ACHN (cell line): ENCODE results near the gene PET100.

Experiments
- DNase-seq: peaks from one replicate; pipeline ENCODE4 v3.0.0-alpha.2; 2015
- in situ Hi-C: cut with HindIII; loops from 2 replicates; pipeline ENCODE4 v1.10.0; 2017; ENCODE audit warnings: low sequenced_read_pairs, low pct_ligation_motif_present, low pct_unique_long_range_greater_than_20kb

The PET100 gene, protein sequence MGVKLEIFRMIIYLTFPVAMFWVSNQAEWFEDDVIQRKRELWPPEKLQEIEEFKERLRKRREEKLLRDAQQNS

DNA sequence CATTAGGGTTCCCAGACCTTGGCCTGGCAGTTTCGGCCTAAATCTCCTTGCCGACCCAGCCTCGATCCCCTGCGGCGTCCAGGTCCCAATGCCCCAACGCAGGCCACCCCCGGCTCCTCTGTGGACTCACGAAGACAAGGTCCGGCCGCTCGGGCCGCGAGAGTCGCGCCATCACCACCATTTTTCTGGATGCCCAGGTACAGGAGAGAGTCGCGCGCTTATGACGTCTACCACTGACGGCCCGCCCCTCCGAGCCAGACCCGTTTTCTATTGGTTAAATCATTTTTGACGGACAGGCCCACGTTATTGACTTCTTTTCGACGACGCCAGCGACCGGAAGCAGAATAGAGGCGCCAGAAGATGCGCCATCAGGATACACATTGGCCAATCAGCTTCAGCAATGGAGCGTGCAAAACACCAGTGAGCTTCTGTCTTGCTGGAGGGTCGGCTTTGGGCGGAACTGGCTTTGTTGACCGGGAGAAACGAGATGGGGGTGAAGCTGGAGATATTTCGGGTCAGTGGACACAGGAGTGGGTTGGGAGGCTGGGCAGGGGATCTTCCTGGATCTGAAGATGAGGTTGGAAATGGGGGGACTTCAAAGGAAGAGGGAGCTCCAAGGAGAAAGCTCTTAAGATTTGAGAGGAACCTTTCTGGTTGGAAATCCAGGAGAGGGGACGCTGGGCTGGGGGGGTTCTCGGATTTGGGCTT is at the start of gene PET100, which contains the start of gene XAB2:
PET100 (plus strand) TSS at position 447 of the 708 bp plus-strand sequence; CDS start at position 488, 41 bp downstream.
XAB2 (minus strand) TSS at position 199 of the 708 bp plus-strand sequence; CDS start at position 181, 18 bp downstream.
- peak; percentile 97 for DNase-seq
- in situ Hi-C loops = no loop called here

DNA sequence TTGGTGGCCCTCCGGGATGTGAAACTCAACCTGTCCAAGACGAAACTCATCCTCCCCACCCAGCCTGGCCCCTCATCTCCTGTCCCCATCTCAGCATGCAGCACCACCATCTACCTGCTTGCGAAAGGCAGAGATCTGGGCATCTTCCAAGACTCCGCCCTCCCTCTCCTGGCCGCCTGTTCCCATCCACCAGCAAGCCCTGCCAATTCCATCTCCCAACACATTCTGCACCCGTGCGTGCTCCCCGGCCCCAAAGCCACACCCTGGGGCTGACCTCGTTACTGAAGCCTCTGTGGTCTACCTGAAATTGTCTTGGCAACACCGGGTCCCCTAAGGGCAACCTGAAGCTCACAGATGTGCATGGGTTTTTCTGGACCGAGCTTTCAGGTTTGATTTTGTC is 47.1 kb upstream of the PET100 start:
- no peak for DNase-seq
- in situ Hi-C loops = no loop called here

DNA sequence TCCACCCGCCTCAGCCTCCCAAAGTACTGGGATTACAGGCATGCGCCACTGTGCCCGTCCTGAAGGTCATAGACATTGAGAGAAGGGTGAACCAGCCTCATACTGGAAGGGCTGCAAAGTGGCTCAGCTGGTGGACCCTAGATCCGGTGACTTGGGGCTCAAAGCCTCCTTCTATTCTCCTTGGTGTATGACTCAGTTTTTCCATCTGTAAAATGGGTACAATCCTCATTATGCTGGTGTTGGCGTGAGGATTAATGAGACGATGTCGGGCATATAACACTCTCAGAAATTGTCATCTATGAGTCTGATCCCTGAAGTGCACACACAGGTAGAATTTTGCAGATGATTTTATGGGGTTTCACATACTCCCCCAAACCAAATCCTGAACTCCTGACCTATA is 39.8 kb upstream of the PET100 start:
- in situ Hi-C loops = no loop called here

DNA sequence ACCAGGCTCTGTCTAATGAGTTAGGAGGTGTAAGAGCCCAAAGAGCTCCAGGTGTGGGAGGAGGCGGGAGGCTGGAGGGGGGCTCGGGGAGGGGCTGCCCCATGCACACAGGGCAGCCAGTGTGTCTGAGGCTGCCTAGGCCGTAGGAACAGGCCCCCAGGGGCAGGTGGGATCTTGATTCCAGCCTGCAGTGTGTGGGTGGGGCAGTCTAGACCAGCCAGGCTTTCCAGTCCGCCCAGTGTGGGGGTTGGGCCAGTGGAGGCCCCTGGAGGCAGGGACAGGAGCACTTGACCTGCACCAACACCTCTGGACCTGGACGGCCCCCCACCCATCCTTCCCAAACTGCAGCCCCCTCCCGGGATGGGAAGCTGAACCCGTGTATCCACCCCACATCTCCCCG is 39.3 kb upstream of the PET100 start:
- in situ Hi-C loops = no loop called here
- DNase-seq = no peak

More for the DNA sequence above, 39.8 kb upstream of the PET100 start:
- DNase-seq = no peak

DNA sequence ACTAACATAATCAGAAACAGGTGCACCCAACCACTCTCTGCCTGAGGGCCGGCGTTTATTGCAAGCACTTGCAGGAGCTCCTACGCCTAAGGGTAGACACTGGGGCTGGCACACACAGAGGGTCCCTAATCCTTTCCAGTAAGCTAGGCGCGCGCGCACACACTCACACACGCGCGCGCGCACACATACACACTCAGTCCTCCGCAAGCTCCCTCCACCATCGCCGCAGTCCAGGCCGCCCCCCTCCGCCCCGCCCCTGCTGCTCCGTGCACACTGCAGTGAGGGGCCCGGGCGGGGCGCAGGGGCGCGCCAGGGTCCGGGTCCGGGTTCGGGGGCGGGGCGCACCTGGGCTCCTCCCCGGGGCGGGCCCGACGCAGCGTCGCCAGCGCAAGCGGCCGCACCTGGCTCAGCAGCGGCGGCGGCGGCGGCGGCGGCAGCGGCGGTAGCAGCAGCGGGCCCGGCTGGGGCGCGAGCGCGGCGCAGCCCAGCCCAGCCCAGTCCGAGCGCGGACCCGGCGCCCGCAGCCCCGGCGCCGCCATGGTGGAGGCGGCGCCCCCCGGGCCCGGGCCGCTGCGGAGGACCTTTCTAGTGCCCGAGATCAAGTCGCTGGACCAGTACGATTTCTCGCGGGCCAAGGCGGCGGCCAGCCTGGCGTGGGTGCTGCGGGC is 34.0 kb upstream of the PET100 start, which contains the start of gene CAMSAP3:
CAMSAP3 (plus strand) TSS at position 398 of the 668 bp plus-strand sequence; CDS start at position 538, 140 bp downstream.
- DNase-seq = peak; percentile 27
- in situ Hi-C loops = no loop called here

DNA sequence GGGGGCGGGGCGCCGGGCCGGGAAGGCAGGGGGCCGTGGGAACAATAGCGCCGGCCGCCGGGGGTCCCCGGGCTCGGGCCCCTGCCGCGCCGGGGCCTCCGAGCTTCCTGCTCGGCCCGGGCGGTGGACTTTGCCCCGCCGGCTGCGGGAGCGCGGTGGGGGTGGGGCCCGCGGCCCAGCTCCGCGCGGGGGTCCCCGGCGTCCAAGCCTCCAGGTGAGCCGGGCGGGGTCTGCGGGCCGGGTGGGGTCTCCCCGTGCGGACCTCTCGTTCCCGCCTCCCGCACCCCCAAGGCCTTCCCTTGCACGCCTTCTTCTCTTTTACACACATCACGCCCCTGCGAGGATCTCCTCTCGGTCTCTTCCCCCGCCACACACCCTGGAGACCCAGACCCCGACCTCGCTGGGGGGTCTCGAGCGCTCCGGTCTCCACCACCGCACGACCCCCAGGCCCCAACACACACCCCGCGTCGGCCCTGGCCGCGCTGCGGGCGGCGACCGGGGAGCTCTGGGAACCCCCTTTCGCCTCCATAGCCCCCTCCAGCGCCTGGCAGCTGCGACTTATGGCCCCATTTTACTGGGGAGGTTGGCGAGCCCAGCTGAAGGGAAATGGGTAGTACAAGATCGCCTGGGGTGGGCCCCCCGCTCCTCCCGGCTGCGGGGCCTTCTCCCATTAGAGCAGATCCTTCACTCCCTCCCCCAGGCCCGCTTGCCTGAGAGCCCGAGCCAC is 33.2 kb upstream of the PET100 start:
- no peak for DNase-seq
- in situ Hi-C loops = no loop called here

DNA sequence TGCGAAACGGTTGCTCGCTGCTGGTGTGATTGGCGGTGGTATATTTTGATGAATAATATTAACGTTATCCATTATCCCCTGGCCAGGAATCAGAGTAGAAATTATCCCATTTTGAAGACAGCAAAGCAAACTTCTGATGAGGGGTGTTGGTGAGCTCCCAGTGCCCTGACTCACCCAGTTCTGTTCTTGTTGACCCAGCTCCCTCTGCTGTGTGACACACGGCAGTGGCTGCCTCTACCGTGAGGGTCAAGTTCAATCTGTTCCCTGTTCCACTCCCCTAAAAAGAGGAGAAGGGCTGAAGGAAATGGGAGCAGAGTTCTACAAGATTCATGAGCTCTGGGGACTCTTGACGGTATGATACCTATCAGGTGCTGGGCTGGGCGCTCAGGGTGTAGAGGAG is 31.9 kb upstream of the PET100 start:
- in situ Hi-C loops = no loop called here
- DNase-seq = no peak

DNA sequence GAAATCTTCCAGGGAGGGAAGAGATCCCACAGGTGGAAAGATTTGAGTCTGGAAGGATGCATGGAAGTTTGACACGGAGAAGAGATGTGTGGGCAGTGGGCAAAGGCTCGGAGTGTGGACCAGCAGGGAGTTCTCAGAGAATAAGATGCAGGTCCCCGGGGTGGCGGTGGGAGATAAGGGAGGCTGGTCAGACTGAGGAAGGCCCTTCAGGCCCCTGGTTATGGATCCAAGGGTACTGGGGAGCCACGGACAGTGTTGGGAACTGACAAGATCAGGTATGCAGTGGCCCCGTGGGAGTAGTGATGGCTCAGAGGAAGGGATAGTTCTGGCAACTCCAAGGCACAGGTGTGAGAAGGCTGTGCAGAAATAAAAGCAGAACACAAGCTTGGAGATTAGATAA is 31.4 kb upstream of the PET100 start:
- in situ Hi-C loops = no loop called here

DNA sequence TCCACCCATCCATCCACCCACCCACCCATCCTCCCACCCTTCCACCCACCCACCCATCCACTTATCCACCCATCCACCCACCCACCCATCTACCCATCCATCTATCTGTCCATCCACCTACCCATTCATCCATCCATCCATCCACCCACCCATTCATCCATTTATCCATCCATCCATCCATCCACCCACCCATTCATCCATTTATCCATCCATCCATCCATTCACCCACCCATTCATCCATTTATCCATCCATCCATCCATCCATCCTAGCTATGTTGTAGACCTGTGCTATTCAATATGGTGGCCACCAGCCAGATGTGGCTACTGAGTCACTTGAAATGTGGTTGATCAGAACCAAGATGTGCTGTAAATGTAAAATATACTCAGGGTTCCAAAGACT is 28.9 kb upstream of the PET100 start:
- in situ Hi-C loops = no loop called here
- DNase-seq = no peak

More for the DNA sequence above, 31.4 kb upstream of the PET100 start:
- DNase-seq = no peak

DNA sequence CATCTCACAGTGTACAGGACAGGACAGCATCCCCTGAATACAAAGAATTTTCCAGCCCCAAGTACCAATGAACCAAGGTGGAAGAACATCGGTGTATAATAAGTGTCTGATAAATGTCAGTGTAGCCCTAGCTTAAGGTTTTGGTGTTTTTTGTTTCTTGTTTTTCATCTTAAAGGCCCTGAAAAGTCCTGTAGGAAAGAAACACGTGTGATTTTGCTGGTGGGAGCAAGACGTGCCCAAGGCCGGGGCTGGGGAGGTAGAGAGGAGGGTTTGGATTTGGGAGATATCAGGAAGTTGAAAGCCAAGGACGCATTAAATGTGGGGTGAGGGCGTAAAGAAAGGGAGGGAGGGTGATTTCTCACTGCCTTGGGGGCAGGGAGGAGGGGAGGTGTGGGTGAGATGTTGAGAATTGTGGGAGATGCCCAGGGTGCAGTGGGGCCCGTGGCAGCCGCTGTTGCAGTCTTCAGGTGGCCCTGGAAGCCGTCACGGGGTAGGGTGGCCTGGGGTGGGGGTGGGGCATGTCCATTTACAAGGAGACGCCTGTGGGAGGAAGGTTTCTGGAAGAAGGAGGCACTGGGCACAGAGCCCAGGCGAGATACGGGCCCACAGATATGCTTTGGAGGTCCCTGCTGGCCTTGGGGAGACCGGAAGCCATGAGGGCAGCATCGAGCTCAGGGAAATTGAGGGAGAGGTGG is 27.2 kb upstream of the PET100 start:
- in situ Hi-C loops = no loop called here
- DNase-seq = no peak

DNA sequence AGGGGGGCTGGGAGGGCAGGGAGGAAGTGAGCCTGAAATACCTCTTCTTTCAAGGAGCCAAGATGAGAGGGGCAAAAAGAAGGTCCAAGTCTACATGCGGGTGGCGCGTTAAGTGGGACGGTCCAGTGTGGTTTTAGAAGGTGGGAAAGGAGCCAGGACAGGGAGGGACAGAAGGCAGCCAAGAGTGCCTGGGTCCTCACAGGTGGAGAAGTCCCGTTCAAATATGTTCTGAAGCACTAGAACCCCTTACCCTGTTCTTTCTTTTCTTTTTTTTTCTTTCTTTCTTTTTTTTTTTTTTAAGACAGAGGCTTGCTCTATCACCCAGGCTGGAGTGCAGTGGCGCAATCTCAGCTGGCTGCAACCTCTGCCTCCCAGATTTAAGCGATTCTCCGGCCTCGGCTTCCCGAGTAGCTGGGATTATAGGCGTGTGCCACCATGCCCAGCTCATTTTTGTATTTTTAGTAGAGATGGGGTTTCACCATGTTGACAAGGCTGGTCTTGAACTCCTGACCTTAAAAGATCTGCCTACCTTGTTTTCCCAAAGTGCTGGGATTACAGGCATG is 26.6 kb upstream of the PET100 start:
- in situ Hi-C loops = no loop called here
- DNase-seq = no peak

DNA sequence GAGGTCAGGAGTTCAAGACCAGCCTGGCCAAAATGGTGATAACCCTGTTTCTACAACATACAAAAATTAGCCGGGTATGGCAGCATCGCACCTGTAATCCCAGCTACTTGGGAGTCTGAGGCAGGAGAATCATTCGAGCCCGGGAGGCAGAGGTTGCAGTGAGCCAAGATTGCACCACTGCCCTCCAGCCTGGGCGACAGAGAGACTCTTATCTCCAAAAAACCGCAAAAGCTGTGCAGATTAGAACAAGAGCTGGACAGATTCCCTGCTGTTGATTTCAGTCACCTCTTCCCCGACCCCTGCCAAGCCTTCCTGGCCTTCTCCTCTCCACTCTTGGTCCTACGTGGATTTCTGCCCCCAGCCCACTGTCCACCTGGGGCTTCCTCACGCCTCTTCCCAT is 25.7 kb upstream of the PET100 start:
- no peak for DNase-seq
- in situ Hi-C loops = no loop called here

DNA sequence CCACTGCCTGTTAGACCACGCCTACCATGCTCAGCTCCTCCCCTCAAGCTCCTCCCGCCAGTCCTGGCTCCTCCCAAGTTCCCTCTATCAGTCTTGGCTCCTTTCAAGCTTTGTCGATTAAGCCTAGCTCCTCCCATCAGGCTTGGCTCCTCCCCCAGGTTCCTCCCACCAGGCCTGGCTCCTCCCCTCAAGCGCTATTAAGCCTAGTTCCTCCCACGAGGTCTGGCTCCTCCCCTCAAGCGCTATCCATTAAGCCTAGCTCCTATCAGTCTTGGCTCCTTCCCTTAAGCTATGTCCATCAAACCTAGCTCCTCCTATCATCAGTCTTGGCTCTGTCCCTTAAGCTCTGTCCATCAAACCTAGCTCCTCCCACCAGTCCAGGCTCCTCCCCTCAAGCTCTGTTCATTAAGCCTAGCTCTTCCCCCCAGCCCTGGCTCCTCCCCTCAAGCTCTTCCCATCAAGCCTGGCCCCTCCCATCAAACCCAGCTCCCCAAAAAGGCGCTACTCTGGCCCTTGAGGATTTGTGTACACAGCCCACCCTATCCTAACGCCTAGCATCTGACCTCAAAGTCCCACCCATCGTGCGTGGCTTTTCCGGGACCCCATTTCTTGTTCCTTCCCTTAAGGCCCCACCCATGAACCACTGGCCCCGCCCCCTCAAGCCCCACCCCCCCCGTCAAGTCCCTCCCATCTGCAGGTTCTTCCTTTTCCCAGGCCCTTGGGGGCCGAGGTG is 23.9 kb upstream of the PET100 start:
- peak; percentile 12 for DNase-seq

DNA sequence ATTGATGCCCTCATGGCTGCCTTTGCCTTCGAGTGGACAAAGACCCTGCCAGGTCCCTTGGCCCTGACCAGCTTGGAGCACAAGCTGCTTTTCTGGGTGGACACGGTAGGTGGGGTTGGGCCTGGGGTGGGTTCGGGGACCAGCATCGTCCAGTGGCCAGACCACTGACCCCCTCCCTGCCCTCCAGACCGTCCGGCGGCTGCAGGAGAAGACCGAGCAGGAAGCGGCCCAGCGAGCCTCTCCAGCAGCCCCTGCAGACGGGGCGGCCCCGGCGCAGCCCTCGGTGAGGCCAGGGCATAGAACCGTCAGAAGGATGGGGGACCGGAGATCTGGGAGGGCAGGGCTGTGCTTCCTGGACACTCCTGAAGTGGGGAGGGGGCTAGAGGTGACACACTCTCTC is 23.3 kb upstream of the PET100 start:
- no peak for DNase-seq
- in situ Hi-C loops = no loop called here

More for the DNA sequence above, 23.9 kb upstream of the PET100 start:
- in situ Hi-C loops = no loop called here

DNA sequence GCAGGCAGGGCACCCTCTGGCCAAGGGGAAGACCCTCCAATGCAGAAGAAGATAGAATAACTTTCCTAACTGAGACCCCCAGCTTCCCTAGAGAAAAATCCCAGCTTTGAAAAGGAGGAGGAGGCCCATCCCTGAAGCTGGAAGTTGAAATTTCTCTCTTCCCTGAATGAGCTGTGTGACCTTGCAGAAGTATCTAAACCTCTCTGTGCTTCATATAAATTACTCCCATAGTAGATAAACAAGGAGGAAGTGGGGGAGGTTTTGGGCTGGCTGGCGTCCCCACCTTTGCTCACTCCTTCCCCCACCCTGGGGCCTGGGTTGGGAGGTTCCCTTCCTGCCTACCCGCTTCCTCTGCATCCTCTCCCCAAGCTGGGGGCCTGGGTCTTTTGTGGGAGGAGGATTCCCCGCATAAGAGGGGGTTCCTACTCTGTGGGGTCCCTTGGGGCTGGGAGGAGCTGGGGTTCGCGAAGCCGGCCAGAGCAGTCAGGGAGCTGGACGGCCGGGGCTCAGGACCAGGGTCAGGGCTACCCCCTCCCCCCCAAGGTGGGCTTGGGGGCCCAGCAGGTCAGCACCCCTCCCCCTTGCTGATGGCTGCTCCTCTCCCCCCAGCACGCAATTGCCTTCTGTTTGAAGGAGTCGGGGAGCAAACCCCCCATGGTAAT is 22.2 kb upstream of the PET100 start:
- no peak for DNase-seq
- in situ Hi-C loops = no loop called here

DNA sequence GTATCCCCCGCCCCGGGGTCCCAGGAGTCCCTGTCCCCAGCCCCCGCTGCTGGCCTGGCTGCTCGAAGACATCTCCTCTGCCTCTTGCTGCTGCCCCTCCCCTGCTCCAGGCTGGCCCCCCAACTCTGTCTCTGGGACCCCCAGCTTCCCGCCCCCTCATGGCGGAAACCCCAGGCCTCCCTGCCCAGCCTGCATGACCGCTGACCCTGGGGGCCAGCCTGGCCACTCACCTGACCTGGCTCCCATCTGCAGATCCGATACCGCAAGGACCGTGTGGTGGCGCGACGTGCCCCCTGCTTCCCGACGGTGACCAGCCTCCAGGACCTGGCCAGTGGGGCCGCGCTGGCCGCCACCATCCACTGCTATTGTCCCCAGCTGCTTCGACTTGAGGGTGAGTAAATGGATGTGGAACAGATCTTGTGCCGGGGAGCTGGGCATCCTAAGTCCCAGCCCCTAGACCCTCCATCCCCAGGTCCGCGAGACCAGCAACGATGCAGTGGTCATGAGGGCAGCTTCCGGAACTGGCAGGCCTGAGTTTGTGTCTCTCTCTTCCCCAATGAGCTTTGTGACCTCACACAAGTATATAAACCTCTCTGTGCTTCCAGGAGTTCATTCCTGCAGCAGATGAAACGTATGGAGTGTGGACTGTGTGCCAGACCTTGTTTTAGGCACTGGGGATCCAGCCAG is 21.6 kb upstream of the PET100 start:
- in situ Hi-C loops = no loop called here
- DNase-seq = no peak
